ENCODE results near the gene FUT7. TPM values are rescaled to one million over a fixed set of nuclear protein-coding genes. Genes with fewer than 3 reads are reported as not detected.
A peak's percentile ranks its signal among the peaks of the same experiment; 100 is the strongest.

Gene FUT7
- total and polyA plus RNA-seq, 2 of the 13 experiments (the other 11 are each of a cell fraction or from before 2014, with no cell fraction given): 0.05 TPM; not detected in 1

- TF ChIP-seq, protein P1, sequence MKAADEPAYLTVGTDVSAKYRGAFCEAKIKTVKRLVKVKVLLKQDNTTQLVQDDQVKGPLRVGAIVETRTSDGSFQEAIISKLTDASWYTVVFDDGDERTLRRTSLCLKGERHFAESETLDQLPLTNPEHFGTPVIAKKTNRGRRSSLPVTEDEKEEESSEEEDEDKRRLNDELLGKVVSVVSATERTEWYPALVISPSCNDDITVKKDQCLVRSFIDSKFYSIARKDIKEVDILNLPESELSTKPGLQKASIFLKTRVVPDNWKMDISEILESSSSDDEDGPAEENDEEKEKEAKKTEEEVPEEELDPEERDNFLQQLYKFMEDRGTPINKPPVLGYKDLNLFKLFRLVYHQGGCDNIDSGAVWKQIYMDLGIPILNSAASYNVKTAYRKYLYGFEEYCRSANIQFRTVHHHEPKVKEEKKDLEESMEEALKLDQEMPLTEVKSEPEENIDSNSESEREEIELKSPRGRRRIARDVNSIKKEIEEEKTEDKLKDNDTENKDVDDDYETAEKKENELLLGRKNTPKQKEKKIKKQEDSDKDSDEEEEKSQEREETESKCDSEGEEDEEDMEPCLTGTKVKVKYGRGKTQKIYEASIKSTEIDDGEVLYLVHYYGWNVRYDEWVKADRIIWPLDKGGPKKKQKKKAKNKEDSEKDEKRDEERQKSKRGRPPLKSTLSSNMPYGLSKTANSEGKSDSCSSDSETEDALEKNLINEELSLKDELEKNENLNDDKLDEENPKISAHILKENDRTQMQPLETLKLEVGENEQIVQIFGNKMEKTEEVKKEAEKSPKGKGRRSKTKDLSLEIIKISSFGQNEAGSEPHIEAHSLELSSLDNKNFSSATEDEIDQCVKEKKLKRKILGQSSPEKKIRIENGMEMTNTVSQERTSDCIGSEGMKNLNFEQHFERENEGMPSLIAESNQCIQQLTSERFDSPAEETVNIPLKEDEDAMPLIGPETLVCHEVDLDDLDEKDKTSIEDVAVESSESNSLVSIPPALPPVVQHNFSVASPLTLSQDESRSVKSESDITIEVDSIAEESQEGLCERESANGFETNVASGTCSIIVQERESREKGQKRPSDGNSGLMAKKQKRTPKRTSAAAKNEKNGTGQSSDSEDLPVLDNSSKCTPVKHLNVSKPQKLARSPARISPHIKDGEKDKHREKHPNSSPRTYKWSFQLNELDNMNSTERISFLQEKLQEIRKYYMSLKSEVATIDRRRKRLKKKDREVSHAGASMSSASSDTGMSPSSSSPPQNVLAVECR (CRISPR knock-in tag; IDR thresholded peaks at IDR 0.05; ENCODE audit: borderline replicate concordance): peak; percentile 19; the same call in 1 of the 2 replicates
- no peak for TF ChIP-seq STAT5B (CRISPR knock-in tag; IDR thresholded peaks at IDR 0.05)
- TF ChIP-seq DMAP1 (CRISPR knock-in tag; IDR thresholded peaks at IDR 0.05): 0 out of 2 replicates have a peak, but pooled peaks have one; percentile 27
- no peak for TF ChIP-seq THYN1 (CRISPR knock-in tag; IDR thresholded peaks at IDR 0.05; ENCODE audit: borderline replicate concordance, low read depth)
- TF ChIP-seq, protein P2, sequence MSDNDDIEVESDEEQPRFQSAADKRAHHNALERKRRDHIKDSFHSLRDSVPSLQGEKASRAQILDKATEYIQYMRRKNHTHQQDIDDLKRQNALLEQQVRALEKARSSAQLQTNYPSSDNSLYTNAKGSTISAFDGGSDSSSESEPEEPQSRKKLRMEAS (IDR thresholded peaks at IDR 0.05): peak; percentile 69; the same call in 1 of the 2 replicates
- TF ChIP-seq ZNF264 (CRISPR knock-in tag; IDR thresholded peaks at IDR 0.05): peak; percentile 43; the same call in 1 of the 2 replicates
- no peak for TF ChIP-seq ZNF589 (CRISPR knock-in tag; conservative IDR thresholded peaks at IDR 0.05)
- TF ChIP-seq ZNF296 (CRISPR knock-in tag; conservative IDR thresholded peaks at IDR 0.05): no peak
- TF ChIP-seq ZFX (CRISPR knock-in tag; IDR thresholded peaks at IDR 0.05; ENCODE audit: low read depth): peak; percentile 39; the same call in 1 of the 2 replicates
- TF ChIP-seq SP1 (IDR thresholded peaks at IDR 0.05): no peak
- no peak for TF ChIP-seq SP1 (CRISPR knock-in tag; IDR thresholded peaks at IDR 0.05)
- peak; percentile 63; the same call in 1 of the 2 replicates for TF ChIP-seq MEIS2 (CRISPR knock-in tag; IDR thresholded peaks at IDR 0.05)
- TF ChIP-seq ZNF605 (CRISPR knock-in tag; IDR thresholded peaks at IDR 0.05): no peak
Measured at GRCh38 chr9:137073992-137074399, 42.1 kb upstream of the FUT7 start (continued).
